Measurements from ENCODE around the gene GGCT. TPM values are rescaled to one million over a fixed set of nuclear protein-coding genes. Genes with fewer than 3 reads are reported as not detected.

GGCT gene
- total RNA-seq, 4 donors from 2014 or later: 7.4 to 20.0 (median 12.8) TPM

DNA sequence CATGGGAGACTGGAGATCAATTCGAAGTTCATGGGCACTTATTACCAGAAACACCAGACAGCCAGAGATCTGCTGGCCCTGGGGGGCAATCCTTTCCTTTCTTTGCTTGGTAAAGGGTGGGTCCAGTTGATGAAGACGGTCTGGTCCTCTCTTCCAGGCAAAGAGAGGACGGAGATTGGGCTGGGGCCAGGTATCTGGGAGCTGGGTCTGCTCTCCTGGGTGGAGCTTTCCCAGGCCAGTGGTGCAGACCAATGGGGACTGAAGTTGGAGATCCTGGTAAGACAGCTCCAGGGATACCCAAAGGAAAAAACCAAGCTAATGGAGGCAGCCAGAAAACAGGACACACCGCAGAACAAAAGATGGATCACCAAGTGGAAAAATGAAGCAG lies 44.4 kb downstream of the GGCT start:
- peak overlapping the region in 3 of 4 donors; percentile 12 to 24 (median 23) for H3K27ac ChIP-seq
- in situ Hi-C loops (cut with MboI; ENCODE audit: low sequenced_read_pairs in 4 of 4): no loop called here
- no peak for ATAC-seq

DNA sequence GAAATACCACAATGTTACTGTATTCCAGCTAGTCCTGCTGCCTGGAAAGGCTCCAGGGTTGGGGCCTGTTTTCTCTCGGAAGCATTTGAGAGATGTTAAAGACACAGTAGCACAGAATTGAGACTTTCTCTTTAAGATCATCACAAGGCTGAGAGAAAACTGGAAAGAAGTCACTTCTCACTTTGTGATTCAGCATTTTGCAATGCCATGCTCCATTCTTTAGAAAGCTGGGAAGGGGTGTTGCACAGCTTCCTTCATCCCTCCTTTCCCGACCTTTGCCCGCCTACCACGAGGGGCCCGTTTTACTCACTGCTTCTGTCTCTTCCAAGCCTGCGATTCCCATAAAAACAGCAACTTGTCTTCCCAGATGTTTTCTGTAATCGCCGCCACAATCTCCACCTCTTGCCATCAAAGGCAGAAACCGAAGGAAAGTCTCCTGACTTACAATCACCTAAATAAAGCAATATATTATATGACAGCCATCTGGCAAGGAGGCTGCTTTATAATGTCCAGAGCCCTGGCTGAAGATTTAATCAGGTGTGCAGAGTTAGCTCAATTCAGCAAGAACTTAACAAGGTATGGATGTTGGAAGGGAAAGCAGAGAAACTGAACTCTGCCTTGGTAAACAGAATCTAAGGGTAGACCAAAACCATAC lies 44.9 kb downstream of the GGCT start:
- peaks cover 0 to 26% of the 10 kb centered on the region in 2 donors for H3K36me3 ChIP-seq
- DNase-seq (peak in 1 of 2 donors; percentile 38), ATAC-seq (peak; percentile 50 to 56)
- H3K9me3 ChIP-seq: no peaks in the 10 kb centered on the region
- H3K27ac ChIP-seq: peak overlapping the region in 3 of 4 donors; percentile 12 to 24 (median 23)
- peaks cover 2 to 20% of the 10 kb centered on the region in 2 donors for H3K4me1 ChIP-seq
- TF ChIP-seq, protein P1, sequence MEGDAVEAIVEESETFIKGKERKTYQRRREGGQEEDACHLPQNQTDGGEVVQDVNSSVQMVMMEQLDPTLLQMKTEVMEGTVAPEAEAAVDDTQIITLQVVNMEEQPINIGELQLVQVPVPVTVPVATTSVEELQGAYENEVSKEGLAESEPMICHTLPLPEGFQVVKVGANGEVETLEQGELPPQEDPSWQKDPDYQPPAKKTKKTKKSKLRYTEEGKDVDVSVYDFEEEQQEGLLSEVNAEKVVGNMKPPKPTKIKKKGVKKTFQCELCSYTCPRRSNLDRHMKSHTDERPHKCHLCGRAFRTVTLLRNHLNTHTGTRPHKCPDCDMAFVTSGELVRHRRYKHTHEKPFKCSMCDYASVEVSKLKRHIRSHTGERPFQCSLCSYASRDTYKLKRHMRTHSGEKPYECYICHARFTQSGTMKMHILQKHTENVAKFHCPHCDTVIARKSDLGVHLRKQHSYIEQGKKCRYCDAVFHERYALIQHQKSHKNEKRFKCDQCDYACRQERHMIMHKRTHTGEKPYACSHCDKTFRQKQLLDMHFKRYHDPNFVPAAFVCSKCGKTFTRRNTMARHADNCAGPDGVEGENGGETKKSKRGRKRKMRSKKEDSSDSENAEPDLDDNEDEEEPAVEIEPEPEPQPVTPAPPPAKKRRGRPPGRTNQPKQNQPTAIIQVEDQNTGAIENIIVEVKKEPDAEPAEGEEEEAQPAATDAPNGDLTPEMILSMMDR (IDR thresholded peaks at IDR 0.05 in 4 of 5, conservative IDR thresholded peaks at IDR 0.05 in 1 of 5): no peak
- no peaks in the 10 kb centered on the region for H3K27me3 ChIP-seq
- intact Hi-C loops (cut with DNase I; ENCODE audit: low total_unique reads) (no loop called here), in situ Hi-C loops (cut with MboI; ENCODE audit: low sequenced_read_pairs in 4 of 4) (no loop called here)
- no peak overlapping the region for H3K4me3 ChIP-seq

More for the DNA sequence above, 44.4 kb downstream of the GGCT start:
- no peak for TF ChIP-seq POLR2A (IDR thresholded peaks at IDR 0.05)
- TF ChIP-seq, protein P1 (IDR thresholded peaks at IDR 0.05 in 4 of 5, conservative IDR thresholded peaks at IDR 0.05 in 1 of 5): no peak
- no peaks in the 10 kb centered on the region for H3K9me3 ChIP-seq
- intact Hi-C loops (cut with DNase I; ENCODE audit: low total_unique reads): no loop called here
- H3K4me3 ChIP-seq: no peak overlapping the region
- H3K27me3 ChIP-seq: no peaks in the 10 kb centered on the region
- H3K36me3 ChIP-seq: peaks cover 0 to 21% of the 10 kb centered on the region in 2 donors
- DNase-seq: no peak
- H3K4me1 ChIP-seq: peaks cover 2 to 21% of the 10 kb centered on the region in 2 donors

DNA sequence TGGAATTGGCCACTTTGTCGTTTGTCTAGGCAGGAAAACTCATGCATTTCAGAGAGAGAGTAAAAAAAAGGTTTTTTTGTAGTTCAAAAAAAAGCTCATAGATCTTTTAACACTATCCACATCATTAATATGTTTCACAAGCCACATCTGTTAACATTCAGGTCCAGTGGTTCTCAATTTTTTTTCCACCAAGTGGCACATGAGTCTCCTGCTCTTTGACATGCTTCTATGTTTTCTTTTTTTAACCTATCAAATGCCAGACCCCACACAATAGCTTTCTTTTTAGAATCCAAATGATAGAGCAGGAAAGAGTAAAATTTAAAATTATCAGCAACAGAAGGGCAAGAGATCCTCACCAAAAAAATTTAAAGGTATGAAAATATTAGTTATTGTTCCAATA lies 46.3 kb downstream of the GGCT start:
- in situ Hi-C loops (cut with MboI; ENCODE audit: low sequenced_read_pairs in 4 of 4) (no loop called here), intact Hi-C loops (cut with DNase I; ENCODE audit: low total_unique reads) (no loop called here)
- Histone ChIP-seq H3K27me3 (no peaks in the 10 kb centered on the region), H3K4me1 (peaks cover 6 to 13% of the 10 kb centered on the region in 2 donors), H3K4me3 (no peak overlapping the region), H3K27ac (no peak overlapping the region), H3K36me3 (peaks cover 0 to 26% of the 10 kb centered on the region in 2 donors), H3K9me3 (no peaks in the 10 kb centered on the region)
- TF ChIP-seq, protein P1 (IDR thresholded peaks at IDR 0.05 in 4 of 5, conservative IDR thresholded peaks at IDR 0.05 in 1 of 5): no peak
- no peak for TF ChIP-seq POLR2A (IDR thresholded peaks at IDR 0.05)
- no peak for DNase-seq
- ATAC-seq: no peak

DNA sequence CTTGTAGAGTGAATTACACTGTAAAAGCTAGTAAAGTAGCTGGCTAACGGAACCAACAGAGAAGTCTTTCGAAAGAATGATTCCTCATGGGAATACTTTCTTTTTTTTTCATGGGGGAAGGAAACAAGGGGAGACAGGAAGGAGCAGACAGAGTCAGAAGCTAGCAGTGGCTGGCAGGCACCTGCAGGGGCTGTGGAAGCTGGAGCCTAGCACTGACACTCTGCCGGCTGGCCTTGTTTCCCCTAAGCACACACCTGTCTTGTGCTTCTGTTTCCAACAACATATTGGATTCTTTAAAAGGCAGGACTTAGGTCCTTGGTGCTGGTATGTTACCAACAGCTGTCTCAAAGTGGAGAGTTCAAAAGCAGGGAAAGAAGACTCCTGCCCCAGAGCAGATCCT lies 50.7 kb downstream of the GGCT start:
- ATAC-seq: peak; percentile 14 to 39
- in situ Hi-C loops (cut with MboI; ENCODE audit: low sequenced_read_pairs in 4 of 4): no loop called here
- TF ChIP-seq, protein P1 (IDR thresholded peaks at IDR 0.05 in 4 of 5, conservative IDR thresholded peaks at IDR 0.05 in 1 of 5): no peak
- no peak for TF ChIP-seq POLR2A (IDR thresholded peaks at IDR 0.05)

More for the DNA sequence above, 50.7 kb downstream of the GGCT start:
- no peak for DNase-seq
- intact Hi-C loops (cut with DNase I; ENCODE audit: low total_unique reads): no loop called here
- no peaks in the 10 kb centered on the region for H3K9me3 ChIP-seq
- no peaks in the 10 kb centered on the region for H3K27me3 ChIP-seq
- H3K36me3 ChIP-seq: peaks cover 0 to 58% of the 10 kb centered on the region in 2 donors
- no peak overlapping the region for H3K4me3 ChIP-seq
- H3K27ac ChIP-seq: no peak overlapping the region
- peaks cover 3 to 7% of the 10 kb centered on the region in 2 donors for H3K4me1 ChIP-seq

Data from gastrocnemius medialis (tissue), 4 donors.